IMR-90 (cell line): ENCODE results near the gene FZD7. TPM values are rescaled to one million over a fixed set of nuclear protein-coding genes. Genes with fewer than 3 reads are reported as not detected.

Experiments
- ATAC-seq: fragments of 200-7000 bp; cut with Tn5 transposase; 2 replicates; pipeline ENCODE4 v1.9.1; 2020; ENCODE audit warnings: low read depth, mild to moderate bottlenecking, moderate library complexity
- BruUV-seq: library from RNA; stranded (reverse); fragments of 400-500 nt; replicated peaks from 2 replicates; lab custom pipeline; 2021; lab: Mats Ljungman, UMichigan
- CTCF ChIA-PET: fragments of 300-600 bp; formaldehyde crosslinking; extraction: SDS; loops from one replicate; lab custom pipeline; 2021; ENCODE audit warnings: antibody characterized with exemption; lab: Yijun Ruan, JAX
- POLR2A ChIA-PET: fragments of 300-600 bp; sonication (Branson Sonifier 250); formaldehyde crosslinking; loops from one replicate; lab custom pipeline; 2022; ENCODE audit warnings: antibody characterized with exemption; ENCODE audit not compliant: unreplicated experiment; lab: Charles Lee
- DNase-seq: peaks from one replicate; pipeline ENCODE4 v3.0.0; 2013
- H2AFZ ChIP-seq: replicated peaks from 2 replicates; pipeline ENCODE3; 2013; ENCODE audit warnings: low read length, mild to moderate bottlenecking; ENCODE audit not compliant: poor library complexity
- H2AK5ac ChIP-seq: 2 replicates; pipeline ENCODE4 v1.6.1; 2013; ENCODE audit warnings: low read depth, low read length, inconsistent platforms
- H2AK9ac ChIP-seq: replicated peaks from 2 replicates; pipeline ENCODE3; 2013; ENCODE audit warnings: mild to moderate bottlenecking, low read depth, low read length, moderate library complexity; ENCODE audit not compliant: poor library complexity
- H2BK120ac ChIP-seq: 2 replicates; pipeline ENCODE4 v1.6.1; 2013; ENCODE audit warnings: low read depth, low read length, inconsistent platforms
- H2BK15ac ChIP-seq: 3 replicates; pipeline ENCODE4 v1.6.1; 2013; ENCODE audit warnings: low read depth, low read length, inconsistent platforms
- H2BK20ac ChIP-seq: 2 replicates; pipeline ENCODE4 v1.6.1; 2013; ENCODE audit warnings: low read depth, mild to moderate bottlenecking, inconsistent platforms, low read length, moderate library complexity
- H2BK5ac ChIP-seq: 2 replicates; pipeline ENCODE4 v1.6.1; 2013; ENCODE audit warnings: mild to moderate bottlenecking, low read depth, low read length, inconsistent platforms; ENCODE audit not compliant: poor library complexity, severe bottlenecking
- H3K14ac ChIP-seq: replicated peaks from 2 replicates; pipeline ENCODE4 v1.6.1; 2013; ENCODE audit warnings: low read depth, low read length, inconsistent platforms
- H3K18ac ChIP-seq: 2 replicates; pipeline ENCODE4 v1.6.1; 2013; ENCODE audit warnings: low read depth, low read length, control low read depth
- H3K23ac ChIP-seq: 2 replicates; pipeline ENCODE4 v1.6.1; 2013; ENCODE audit warnings: low read depth, low read length, inconsistent platforms
- H3K27ac ChIP-seq: 2 replicates; pipeline ENCODE4 v1.5.1; 2013; ENCODE audit warnings: mild to moderate bottlenecking, control low read depth, low read length; ENCODE audit not compliant: insufficient read depth
- H3K27me3 ChIP-seq: 2 replicates; pipeline ENCODE4 v1.6.1; 2013; ENCODE audit warnings: low read length; ENCODE audit not compliant: control insufficient read depth, insufficient read depth
- H3K36me3 ChIP-seq: 2 replicates; pipeline ENCODE4 v1.6.1; 2013; ENCODE audit warnings: low read length, mixed read lengths; ENCODE audit not compliant: control insufficient read depth, insufficient read depth
- H3K4ac ChIP-seq: 2 replicates; pipeline ENCODE4 v1.6.1; 2013; ENCODE audit warnings: low read depth, low read length, inconsistent platforms
- H3K4me1 ChIP-seq: 2 replicates; pipeline ENCODE4 v1.6.1; 2013; ENCODE audit warnings: low read length, mixed read lengths; ENCODE audit not compliant: control insufficient read depth, insufficient read depth
- H3K4me2 ChIP-seq: 2 replicates; pipeline ENCODE4 v1.6.1; 2013; ENCODE audit warnings: low read depth, mild to moderate bottlenecking, control low read depth, low read length, moderate library complexity
- H3K4me3 ChIP-seq: 2 replicates; pipeline ENCODE4 v1.5.1; 2013; ENCODE audit warnings: low read depth, mild to moderate bottlenecking, control low read depth, low read length, moderate library complexity; ENCODE audit not compliant: insufficient read depth
- H3K56ac ChIP-seq: 2 replicates; pipeline ENCODE4 v1.6.1; 2013; ENCODE audit warnings: low read length, inconsistent platforms; ENCODE audit not compliant: insufficient read depth; ENCODE audit errors: extremely low read depth
- H3K79me1 ChIP-seq, 2 experiments: 2 replicates each; pipeline ENCODE4 v1.6.1; 2013; ENCODE audit warnings: low read length in 2 of 2, inconsistent platforms in 1 of 2, low read depth in 1 of 2
- H3K9ac ChIP-seq: 2 replicates; pipeline ENCODE4 v1.6.1; 2013; ENCODE audit warnings: low read depth, low read length, control low read depth
- H3K9me1 ChIP-seq: 2 replicates; pipeline ENCODE4 v1.6.1; 2013; ENCODE audit warnings: low read length, inconsistent platforms; ENCODE audit not compliant: insufficient read depth
- H3K9me3 ChIP-seq: 2 replicates; pipeline ENCODE4 v1.6.1; 2013; ENCODE audit warnings: low read length; ENCODE audit not compliant: control insufficient read depth, insufficient read depth
- H4K20me1 ChIP-seq: 2 replicates; pipeline ENCODE4 v1.6.1; 2013; ENCODE audit warnings: low read length, inconsistent platforms; ENCODE audit not compliant: insufficient read depth
- H4K5ac ChIP-seq: 2 replicates; pipeline ENCODE4 v1.6.1; 2013; ENCODE audit warnings: mild to moderate bottlenecking, low read depth, low read length, control low read depth
- H4K8ac ChIP-seq, 2 experiments: 2 replicates each; pipeline ENCODE4 v1.6.1; 2013; ENCODE audit warnings: low read depth in 2 of 2, low read length in 2 of 2, control low read depth in 1 of 2, inconsistent platforms in 1 of 2
- H4K91ac ChIP-seq: 2 replicates; pipeline ENCODE4 v1.6.1; 2013; ENCODE audit warnings: low read depth, low read length, inconsistent platforms; ENCODE audit not compliant: insufficient read depth
- BHLHE40 ChIP-seq: fragments of 150-350 bp; IDR thresholded peaks from 2 replicates; pipeline ENCODE4 v1.6.1; 2016; ENCODE audit warnings: mild to moderate bottlenecking, low read depth, low read length
- CEBPB ChIP-seq: IDR thresholded peaks from 2 replicates; pipeline ENCODE4 v1.6.1; 2012; ENCODE audit warnings: low read depth, low read length, improper control_type of control experiment
- CHD1 ChIP-seq: IDR thresholded peaks from 2 replicates; pipeline ENCODE4 v1.6.1; 2012; ENCODE audit warnings: low read depth, low read length, improper control_type of control experiment
- CTCF ChIP-seq: conservative IDR thresholded peaks from 2 replicates; pipeline ENCODE4 v1.5.1; 2012; ENCODE audit warnings: mild to moderate bottlenecking, low read depth, low read length, improper control_type of control experiment
- ELK1 ChIP-seq: fragments of 150-350 bp; IDR thresholded peaks from 2 replicates; pipeline ENCODE4 v1.6.1; 2016; ENCODE audit warnings: low read depth, mild to moderate bottlenecking, low read length, moderate library complexity, borderline replicate concordance
- MAFK ChIP-seq: IDR thresholded peaks from 2 replicates; pipeline ENCODE4 v1.6.1; 2012; ENCODE audit warnings: low read depth, low read length, improper control_type of control experiment
- MXI1 ChIP-seq: IDR thresholded peaks from 2 replicates; pipeline ENCODE4 v1.6.1; 2012; ENCODE audit warnings: low read depth, mild to moderate bottlenecking, low read length, moderate library complexity, borderline replicate concordance
- NFE2L2 ChIP-seq: fragments of 150-350 bp; IDR thresholded peaks from 2 replicates; pipeline ENCODE4 v1.6.1; 2016; ENCODE audit warnings: low read depth, mild to moderate bottlenecking, low read length
- POLR2A ChIP-seq: IDR thresholded peaks from 2 replicates; pipeline ENCODE4 v1.6.1; 2012; ENCODE audit warnings: mild to moderate bottlenecking, low read depth, low read length
- RAD21 ChIP-seq: IDR thresholded peaks from 2 replicates; pipeline ENCODE4 v1.6.1; 2012; ENCODE audit warnings: low read length, improper control_type of control experiment
- RCOR1 ChIP-seq: IDR thresholded peaks from 2 replicates; pipeline ENCODE4 v1.6.1; 2012; ENCODE audit warnings: mild to moderate bottlenecking, low read length, improper control_type of control experiment; ENCODE audit not compliant: insufficient replicate concordance
- RFX5 ChIP-seq: IDR thresholded peaks from 2 replicates; pipeline ENCODE4 v1.8.0; 2012; ENCODE audit warnings: low read depth, mild to moderate bottlenecking, low read length, moderate library complexity
- SMC3 ChIP-seq: fragments of 150-350 bp; IDR thresholded peaks from 2 replicates; pipeline ENCODE4 v1.6.1; 2016; ENCODE audit warnings: low read depth, mild to moderate bottlenecking, antibody characterized with exemption, low read length, moderate library complexity
- USF2 ChIP-seq: fragments of 150-350 bp; IDR thresholded peaks from 2 replicates; pipeline ENCODE4 v1.6.1; 2017; ENCODE audit warnings: mild to moderate bottlenecking, antibody characterized with exemption, low read length, low read depth
- WGBS, 2 experiments: methylation state at CpG; one replicate each; pipeline versions ENCODE4 v1.1.5 to v1.1.7; 2013; ENCODE audit warnings: missing lambda C conversion rate in 2 of 2; ENCODE audit not compliant: insufficient read length in 1 of 2; ENCODE audit errors: extremely low coverage in 2 of 2; 5-methylcytosine and 5-hydroxymethylcytosine counted together
- dilution Hi-C: fragments of 300-500 bp; cut with HindIII; formaldehyde crosslinking; loops from one replicate; pipeline ENCODE4 v1.14.3; 2018; ENCODE audit warnings: low sequenced_read_pairs; ENCODE audit not compliant: unreplicated experiment
- in situ Hi-C: fragments of 300-500 bp; cut with MboI; formaldehyde crosslinking; loops from 3 replicates; pipeline ENCODE4 v1.14.3; 2019; ENCODE audit warnings: low sequenced_read_pairs, inconsistent platforms, mixed read lengths
- intact Hi-C: fragments of 100-400 bp; cut with micrococcal nuclease; formaldehyde crosslinking; loops from 2 replicates; pipeline ENCODE4 v1.10.0; 2022
- polyA plus RNA-seq, 3 experiments: library from polyadenylated mRNA; depleted of rRNA; stranded (reverse); fragments of >200 nt; gene quantifications; 2 replicates each; pipeline ENCODE4 v1.2.3, GENCODE V29; 2012; ENCODE audit warnings: low replicate concordance in 1 of 3
- total RNA-seq: library from RNA; depleted of rRNA; stranded (reverse); fragments of >200 nt; gene quantifications from 2 replicates; pipeline ENCODE4 v1.2.3, GENCODE V29; 2012

FZD7 gene
- total and polyA plus RNA-seq, 2 of the 4 experiments (the other 2 are of a cell fraction), result 62.4 to 90.9 TPM

GRCh38 chr2:201985728-201986462 is 47.8 kb upstream of the FZD7 start:
- dilution Hi-C loops, result no loop called here
- DNase-seq, result peak; percentile 27
- no peaks in the 10 kb centered on the region; the same call in none of the 2 replicates for H3K4me1 ChIP-seq
- no peaks in the 10 kb centered on the region for H4K20me1 ChIP-seq
- H3K9me1 ChIP-seq, result no peaks in the 10 kb centered on the region
- no TSS peak for BruUV-seq
- POLR2A ChIA-PET, result no interaction called here
- H3K9me3 ChIP-seq, result no peaks in the 10 kb centered on the region
- peak overlapping the region; percentile 18 for H2AFZ ChIP-seq
- H2BK20ac ChIP-seq, result no peak overlapping the region
- no peak overlapping the region for H4K91ac ChIP-seq
- H3K79me1 ChIP-seq, result no peaks in the 10 kb centered on the region
- H2BK5ac ChIP-seq, result no peak overlapping the region
- no peak overlapping the region for H3K4ac ChIP-seq
- H3K9ac ChIP-seq, result no peak overlapping the region
- H3K27ac ChIP-seq, result no peak overlapping the region
- WGBS, 2 experiments, result 100% methylated on average over 1 of the region's 8 CpGs; no CpG with 5 or more reads in 1 of the 2 experiments
- H3K36me3 ChIP-seq, result no peaks in the 10 kb centered on the region
- in situ Hi-C loops, result no loop called here
- H2BK15ac ChIP-seq, result no peak overlapping the region
- no peak overlapping the region for H3K14ac ChIP-seq
- CTCF ChIA-PET, result no interaction called here
- no peak for ATAC-seq
- no peak overlapping the region for H3K4me2 ChIP-seq
- no peak overlapping the region for H2AK5ac ChIP-seq
- H3K27me3 ChIP-seq, result 0 out of 2 replicates have a peak, but pooled peaks cover 2% of the 10 kb centered on the region
- H3K18ac ChIP-seq, result no peak overlapping the region
- no peak overlapping the region for H3K4me3 ChIP-seq
- H2BK120ac ChIP-seq, result no peak overlapping the region
- no peak overlapping the region for H4K5ac ChIP-seq
- H3K23ac ChIP-seq, result no peak overlapping the region
- intact Hi-C loops, result no loop called here
- no peak for TF ChIP-seq MXI1
- no peak for TF ChIP-seq POLR2A
- TF ChIP-seq CTCF, result no peak
- TF ChIP-seq RFX5, result no peak
- no peak for TF ChIP-seq SMC3
- TF ChIP-seq CHD1, result no peak
- TF ChIP-seq RAD21, result no peak
- TF ChIP-seq USF2, result no peak
- no peak for TF ChIP-seq MAFK
- TF ChIP-seq CEBPB, result no peak
- no peak for TF ChIP-seq BHLHE40
- TF ChIP-seq RCOR1, result no peak
- TF ChIP-seq ELK1, result no peak
- TF ChIP-seq NFE2L2, result no peak
- no peak overlapping the region for H2AK9ac ChIP-seq
- H4K8ac ChIP-seq, result no peak overlapping the region
- no peak overlapping the region for H3K56ac ChIP-seq
